RWPE2 (cell line): ENCODE results near the gene ZNF8.
"Not testable (repeated sequence)": the region's sequence is repeated elsewhere in the genome, so short reads cannot be mapped to it uniquely, and the experiment has no call there.

ENCODE experiments used
- ATAC-seq: fragments of 200-7000 bp; cut with Tn5 transposase; 3 replicates; pipeline ENCODE4 v1.9.1; 2021; ENCODE audit warnings: low read depth
- DNase-seq: peaks from one replicate; pipeline ENCODE4 v3.0.0-alpha.2; 2020; ENCODE audit warnings: low spot score
- H3K27ac ChIP-seq: fragments of 450-650 bp; 2 replicates; pipeline ENCODE4 v1.5.1; 2017; ENCODE audit warnings: mild to moderate bottlenecking; ENCODE audit not compliant: poor library complexity, severe bottlenecking
- H3K27me3 ChIP-seq: fragments of 250-450 bp; sonication (Bioruptor Pico); 2 replicates; pipeline ENCODE4 v1.5.1; 2021; ENCODE audit warnings: mild to moderate bottlenecking, moderate library complexity; ENCODE audit not compliant: insufficient read depth, poor library complexity, severe bottlenecking
- H3K36me3 ChIP-seq: fragments of 250-450 bp; sonication (Bioruptor Pico); 2 replicates; pipeline ENCODE4 v1.5.1; 2020; ENCODE audit warnings: low read depth, mild to moderate bottlenecking, moderate library complexity
- H3K4me1 ChIP-seq: fragments of 250-450 bp; sonication (Bioruptor Pico); 2 replicates; pipeline ENCODE4 v1.5.1; 2021; ENCODE audit warnings: mild to moderate bottlenecking, moderate library complexity; ENCODE audit not compliant: insufficient read depth, poor library complexity, severe bottlenecking
- H3K4me3 ChIP-seq: fragments of 250-450 bp; sonication (Bioruptor Pico); 2 replicates; pipeline ENCODE4 v1.5.1; 2021; ENCODE audit warnings: mild to moderate bottlenecking, moderate library complexity; ENCODE audit not compliant: severe bottlenecking
- H3K9me3 ChIP-seq: fragments of 250-450 bp; sonication (Bioruptor Pico); 2 replicates; pipeline ENCODE4 v1.5.1; 2021; ENCODE audit warnings: mild to moderate bottlenecking, moderate library complexity; ENCODE audit not compliant: severe bottlenecking
- TF ChIP-seq, protein P1 (sequence below): fragments of 450-650 bp; IDR thresholded peaks from one replicate; pipeline ENCODE4 v1.5.1; 2017; ENCODE audit warnings: mild to moderate bottlenecking, moderate library complexity; ENCODE audit not compliant: poor library complexity, severe bottlenecking

The ZNF8 gene

DNA sequence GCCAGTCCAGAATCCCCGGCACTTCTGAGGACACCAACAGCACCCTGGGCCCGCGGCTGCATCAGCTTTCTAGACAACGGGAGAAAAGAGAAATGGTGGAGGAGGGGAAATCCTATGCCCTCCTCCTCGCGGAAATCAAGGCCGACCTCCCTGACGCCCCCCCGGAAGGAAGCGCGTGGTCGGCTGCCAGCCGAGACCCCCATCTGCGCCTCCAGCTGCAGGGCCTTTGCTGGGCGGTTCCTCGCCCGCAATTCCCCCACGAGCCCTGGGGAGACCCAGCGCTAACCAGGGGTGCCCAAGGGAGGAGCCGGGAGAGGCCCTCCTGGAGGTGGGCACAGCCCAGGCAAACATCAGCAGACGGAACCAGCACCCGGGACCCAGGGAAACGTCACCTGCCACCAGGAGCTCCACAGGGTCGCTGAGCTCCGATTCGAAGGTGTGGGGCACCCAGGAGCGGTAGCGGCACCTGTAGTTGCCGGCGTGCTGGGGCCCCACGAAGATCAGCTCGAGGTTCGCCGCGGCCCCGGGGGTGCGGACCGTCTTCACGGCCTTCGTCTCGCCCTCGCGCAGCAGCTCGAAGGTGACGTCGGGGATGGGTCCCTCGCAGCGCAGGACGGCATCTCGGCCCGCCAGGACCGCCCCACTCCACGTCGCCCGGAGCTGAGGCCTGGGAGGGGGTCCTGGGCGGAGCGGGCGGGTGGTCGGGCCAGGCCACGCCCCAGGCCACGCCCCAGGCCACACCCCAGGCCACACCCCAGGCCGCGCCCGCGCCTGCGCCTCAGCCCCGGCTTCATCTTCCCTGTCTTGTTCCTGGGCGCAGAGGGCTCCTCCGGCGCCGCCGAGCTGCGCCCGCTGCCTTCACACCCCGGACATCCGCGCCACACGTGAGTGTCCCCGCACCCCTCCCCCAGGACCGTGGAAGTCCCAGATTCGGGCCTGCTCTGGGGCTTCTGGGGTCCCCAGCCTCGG lies 68.5 kb downstream of the ZNF8 start:
- no peaks in the 10 kb centered on the region for H3K9me3 ChIP-seq
- peak overlapping the region; percentile 77 for H3K4me3 ChIP-seq
- TF ChIP-seq, protein P1, sequence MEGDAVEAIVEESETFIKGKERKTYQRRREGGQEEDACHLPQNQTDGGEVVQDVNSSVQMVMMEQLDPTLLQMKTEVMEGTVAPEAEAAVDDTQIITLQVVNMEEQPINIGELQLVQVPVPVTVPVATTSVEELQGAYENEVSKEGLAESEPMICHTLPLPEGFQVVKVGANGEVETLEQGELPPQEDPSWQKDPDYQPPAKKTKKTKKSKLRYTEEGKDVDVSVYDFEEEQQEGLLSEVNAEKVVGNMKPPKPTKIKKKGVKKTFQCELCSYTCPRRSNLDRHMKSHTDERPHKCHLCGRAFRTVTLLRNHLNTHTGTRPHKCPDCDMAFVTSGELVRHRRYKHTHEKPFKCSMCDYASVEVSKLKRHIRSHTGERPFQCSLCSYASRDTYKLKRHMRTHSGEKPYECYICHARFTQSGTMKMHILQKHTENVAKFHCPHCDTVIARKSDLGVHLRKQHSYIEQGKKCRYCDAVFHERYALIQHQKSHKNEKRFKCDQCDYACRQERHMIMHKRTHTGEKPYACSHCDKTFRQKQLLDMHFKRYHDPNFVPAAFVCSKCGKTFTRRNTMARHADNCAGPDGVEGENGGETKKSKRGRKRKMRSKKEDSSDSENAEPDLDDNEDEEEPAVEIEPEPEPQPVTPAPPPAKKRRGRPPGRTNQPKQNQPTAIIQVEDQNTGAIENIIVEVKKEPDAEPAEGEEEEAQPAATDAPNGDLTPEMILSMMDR: no peak
- no peaks in the 10 kb centered on the region for H3K27me3 ChIP-seq
- H3K4me1 ChIP-seq: peaks cover 5% of the 10 kb centered on the region
- H3K36me3 ChIP-seq: no peaks in the 10 kb centered on the region
- peak overlapping the region; percentile 12 for H3K27ac ChIP-seq
- no peak for DNase-seq
- ATAC-seq: peak; percentile 88

DNA sequence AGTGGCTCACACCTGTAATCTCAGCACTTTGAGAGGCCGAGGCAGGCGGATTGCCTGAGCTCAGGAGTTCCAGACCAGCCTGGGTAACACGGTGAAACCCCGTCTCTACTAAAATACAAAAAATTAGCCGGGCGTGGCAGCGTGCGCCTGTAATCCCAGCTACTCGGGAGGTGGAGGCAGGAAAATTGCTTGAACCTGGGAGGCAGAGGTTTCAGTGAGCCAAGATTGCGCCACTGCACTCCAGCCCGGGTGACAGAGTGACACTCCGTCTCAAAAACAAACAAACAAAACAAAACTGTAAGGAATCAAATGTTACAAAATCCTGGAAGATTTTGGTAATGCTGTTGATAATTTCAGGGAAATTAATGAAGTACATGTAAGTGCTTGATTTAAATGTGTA lies 69.3 kb downstream of the ZNF8 start:
- ATAC-seq: peak; percentile 3; the same call in 1 of the 3 replicates

DNA sequence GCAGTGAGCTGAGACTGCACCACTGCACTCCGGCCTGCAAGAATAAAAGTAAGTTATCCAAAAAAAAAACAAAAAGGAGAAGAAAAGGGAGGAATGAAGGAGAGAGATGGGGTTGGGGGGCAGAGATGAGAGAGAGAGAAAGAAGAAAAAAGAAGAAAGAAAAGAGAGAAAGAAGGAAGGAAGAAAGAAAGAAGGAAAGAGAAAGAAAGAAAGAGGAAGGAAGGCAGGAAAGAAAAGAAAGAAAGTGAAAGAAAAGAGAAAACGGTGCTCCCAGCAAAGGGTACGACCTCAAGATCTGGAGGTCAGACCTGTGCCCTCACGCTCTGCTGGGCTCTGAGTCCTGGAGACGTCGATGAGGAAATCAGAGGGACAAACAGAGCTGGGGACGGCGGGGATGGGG lies 70.8 kb downstream of the ZNF8 start:
- H3K4me1 ChIP-seq: peaks cover 5% of the 10 kb centered on the region
- ATAC-seq (no peak), DNase-seq (no peak)
- no peak overlapping the region for H3K4me3 ChIP-seq
- no peaks in the 10 kb centered on the region for H3K27me3 ChIP-seq
- H3K27ac ChIP-seq: no peak overlapping the region
- TF ChIP-seq, protein P1: no peak
- H3K9me3 ChIP-seq: no peaks in the 10 kb centered on the region
- H3K36me3 ChIP-seq: no peaks in the 10 kb centered on the region

More for the DNA sequence above, 69.3 kb downstream of the ZNF8 start:
- not testable (repeated sequence) for H3K27me3 ChIP-seq, H3K9me3 ChIP-seq, H3K36me3 ChIP-seq, DNase-seq, H3K4me1 ChIP-seq
- H3K4me3 ChIP-seq: peak overlapping the region; percentile 77
- peak overlapping the region; percentile 12 for H3K27ac ChIP-seq

DNA sequence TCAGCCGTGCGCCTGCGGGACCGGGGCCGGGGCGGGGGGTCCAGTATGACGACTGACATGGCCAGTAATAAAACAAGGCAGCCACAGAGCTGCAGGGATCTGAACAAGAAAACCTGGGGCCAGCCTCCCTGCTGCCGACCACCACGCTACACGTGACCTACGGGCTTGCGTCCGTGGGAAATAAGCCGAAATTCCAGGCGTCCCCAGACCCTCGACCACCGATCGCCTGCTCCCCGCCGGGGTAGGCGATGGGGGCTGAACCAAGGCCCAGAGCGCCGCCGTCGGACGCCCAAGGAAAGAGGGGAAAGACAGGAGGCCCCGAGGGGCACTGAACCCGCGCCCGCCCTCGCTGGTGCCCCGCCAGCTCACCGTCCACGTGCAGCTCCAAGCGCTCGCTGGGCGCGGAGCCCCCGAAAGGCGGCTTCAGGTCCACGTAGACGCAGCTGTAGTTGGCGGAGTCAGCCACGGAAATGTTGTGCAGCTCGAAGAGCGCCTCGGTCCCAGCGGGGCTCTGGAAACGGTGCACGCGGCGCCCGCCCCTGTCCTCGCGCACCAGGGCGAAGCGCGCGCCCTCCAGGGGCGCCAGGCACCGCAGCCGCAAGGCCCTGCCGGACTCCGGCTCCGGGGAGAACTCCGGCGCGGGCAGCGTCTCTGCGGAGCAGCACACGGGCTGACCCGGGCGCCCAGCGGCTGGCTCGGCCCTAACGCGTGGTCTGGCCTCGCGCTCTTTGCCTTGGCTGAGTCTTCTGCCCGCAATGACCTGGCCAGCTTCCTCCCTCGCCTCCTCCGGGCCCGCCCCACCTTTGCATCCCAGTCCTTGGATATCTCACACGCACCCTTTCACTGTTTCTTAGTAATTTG lies 71.5 kb downstream of the ZNF8 start:
- Histone ChIP-seq H3K9me3 (no peaks in the 10 kb centered on the region), H3K36me3 (no peaks in the 10 kb centered on the region), H3K4me1 (peaks cover 5% of the 10 kb centered on the region), H3K27me3 (no peaks in the 10 kb centered on the region), H3K4me3 (no peak overlapping the region), H3K27ac (no peak overlapping the region)
- DNase-seq: no peak
- TF ChIP-seq, protein P1: no peak
- no peak for ATAC-seq

DNA sequence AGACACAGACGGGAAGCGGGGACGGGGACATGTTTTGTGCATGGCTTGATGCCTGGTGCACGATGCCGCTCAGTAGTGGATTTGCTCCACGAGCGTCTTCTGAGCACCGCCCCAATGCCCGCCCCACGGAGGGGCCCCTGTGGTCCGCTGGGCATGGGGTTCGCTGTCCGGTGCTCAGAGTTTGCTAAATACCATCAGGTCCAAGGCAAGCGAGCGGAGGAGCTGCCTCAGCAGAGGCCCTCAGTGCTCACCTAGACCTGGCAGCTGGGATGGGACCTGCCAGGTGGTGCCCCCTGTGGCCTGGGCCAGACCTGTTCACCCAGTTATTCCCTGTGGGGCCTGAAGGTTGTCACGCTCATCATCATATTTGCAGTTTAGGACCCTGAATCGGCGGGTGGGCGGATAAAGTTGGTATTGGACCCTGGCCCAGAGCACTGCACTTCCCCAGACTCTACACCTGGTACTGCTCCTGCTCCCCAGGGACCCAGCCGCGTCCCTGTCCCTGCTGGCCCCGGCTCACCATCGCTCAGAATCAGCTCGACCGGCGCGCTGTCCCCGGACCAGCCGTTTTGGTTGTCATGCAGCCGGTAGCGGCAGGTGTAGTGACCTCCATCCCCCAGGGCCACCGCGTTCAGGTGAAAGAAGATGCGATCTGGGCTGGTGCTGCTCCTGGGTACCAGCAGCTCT lies 72.3 kb downstream of the ZNF8 start:
- no peak for ATAC-seq

More for the DNA sequence above, 72.3 kb downstream of the ZNF8 start:
- DNase-seq: no peak
- no peaks in the 10 kb centered on the region for H3K36me3 ChIP-seq
- TF ChIP-seq, protein P1: no peak
- H3K27me3 ChIP-seq: no peaks in the 10 kb centered on the region
- no peaks in the 10 kb centered on the region for H3K9me3 ChIP-seq
- no peak overlapping the region for H3K27ac ChIP-seq
- no peak overlapping the region for H3K4me3 ChIP-seq
- peaks cover 5% of the 10 kb centered on the region for H3K4me1 ChIP-seq
